ENCODE data around the gene CRTC1.

- TF ChIP-seq CTCF (IDR thresholded peaks at IDR 0.05 in 4 of 5, conservative IDR thresholded peaks at IDR 0.05 in 1 of 5) (no peak), POLR2A (IDR thresholded peaks at IDR 0.05) (no peak)
Measured at GRCh38 chr19:18700501-18701249, 17.2 kb downstream of the CRTC1 start.
